Measurements from ENCODE around the gene SNED1. TPM values are rescaled to one million over a fixed set of nuclear protein-coding genes. Genes with fewer than 3 reads are reported as not detected.

The SNED1 gene
- polyA plus RNA-seq, 1 donor (not counting 4 experiments of a cell fraction or from before 2014, with no cell fraction given): 0.12 TPM

DNA sequence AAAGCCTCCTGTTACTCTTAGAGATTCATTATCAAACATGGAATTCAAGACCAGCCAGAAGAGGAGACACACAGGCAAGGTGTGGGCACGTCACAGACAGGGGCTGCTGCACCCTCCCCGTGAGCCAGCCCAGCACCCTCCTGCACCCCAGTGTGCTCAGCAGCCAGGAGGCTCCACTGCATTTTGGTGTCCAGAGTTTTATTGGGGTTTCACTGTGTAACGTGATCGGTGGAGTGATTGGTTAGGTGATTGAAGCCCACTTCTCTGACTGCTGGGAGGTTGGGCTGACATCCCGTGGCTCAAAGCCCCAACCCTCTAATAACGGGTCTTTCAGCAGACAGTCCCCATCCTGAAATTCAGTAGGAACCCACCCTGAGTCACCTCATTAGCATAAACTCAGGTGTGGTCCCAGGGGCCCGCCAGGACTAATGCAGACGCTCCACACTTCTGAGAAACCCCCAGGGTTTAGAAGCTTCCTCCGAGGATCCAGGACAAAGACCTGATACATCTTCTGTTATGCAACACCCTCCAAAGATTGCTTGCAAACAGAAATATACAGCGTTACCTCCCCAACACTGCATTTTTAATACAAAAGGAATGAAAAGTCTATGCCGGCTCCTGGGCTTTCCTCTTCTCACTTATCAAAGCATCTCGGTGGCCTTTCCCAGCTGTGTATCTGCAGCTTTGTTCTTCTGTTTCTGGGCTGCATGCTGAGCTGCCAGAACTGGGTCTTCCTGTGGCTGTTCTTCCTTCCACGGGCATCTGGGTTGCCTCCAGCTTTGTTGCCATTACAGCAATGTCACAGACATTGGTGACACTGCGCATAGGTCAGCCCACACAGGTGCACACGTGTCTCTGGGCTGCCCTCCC is 43.7 kb upstream of the SNED1 start:
- peaks cover 38% of the 10 kb centered on the region for H3K27me3 ChIP-seq (ENCODE audit: control insufficient read depth, extremely low read depth, insufficient read depth, low read length)
- no peak for TF ChIP-seq EZH2 (IDR thresholded peaks at IDR 0.05; ENCODE audit: low read length)
- TF ChIP-seq, protein P1, sequence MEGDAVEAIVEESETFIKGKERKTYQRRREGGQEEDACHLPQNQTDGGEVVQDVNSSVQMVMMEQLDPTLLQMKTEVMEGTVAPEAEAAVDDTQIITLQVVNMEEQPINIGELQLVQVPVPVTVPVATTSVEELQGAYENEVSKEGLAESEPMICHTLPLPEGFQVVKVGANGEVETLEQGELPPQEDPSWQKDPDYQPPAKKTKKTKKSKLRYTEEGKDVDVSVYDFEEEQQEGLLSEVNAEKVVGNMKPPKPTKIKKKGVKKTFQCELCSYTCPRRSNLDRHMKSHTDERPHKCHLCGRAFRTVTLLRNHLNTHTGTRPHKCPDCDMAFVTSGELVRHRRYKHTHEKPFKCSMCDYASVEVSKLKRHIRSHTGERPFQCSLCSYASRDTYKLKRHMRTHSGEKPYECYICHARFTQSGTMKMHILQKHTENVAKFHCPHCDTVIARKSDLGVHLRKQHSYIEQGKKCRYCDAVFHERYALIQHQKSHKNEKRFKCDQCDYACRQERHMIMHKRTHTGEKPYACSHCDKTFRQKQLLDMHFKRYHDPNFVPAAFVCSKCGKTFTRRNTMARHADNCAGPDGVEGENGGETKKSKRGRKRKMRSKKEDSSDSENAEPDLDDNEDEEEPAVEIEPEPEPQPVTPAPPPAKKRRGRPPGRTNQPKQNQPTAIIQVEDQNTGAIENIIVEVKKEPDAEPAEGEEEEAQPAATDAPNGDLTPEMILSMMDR (optimal IDR thresholded peaks at IDR 0.05 in 1 of 3, IDR thresholded peaks at IDR 0.05 in 1 of 3, conservative IDR thresholded peaks at IDR 0.05 in 1 of 3; ENCODE audit: extremely low read depth in 1 of 3, insufficient read depth in 2 of 3, low read length in 3 of 3): no peak

GRCh38 chr2:240955306-240956170 is 42.9 kb upstream of the SNED1 start:
- H2AFZ ChIP-seq (ENCODE audit: control insufficient read depth, low read length): no peak overlapping the region
- no peak for DNase-seq (ENCODE audit: low read depth, low spot score)
- peaks cover 38% of the 10 kb centered on the region for H3K27me3 ChIP-seq (ENCODE audit: control insufficient read depth, extremely low read depth, insufficient read depth, low read length)
- no peaks in the 10 kb centered on the region for H3K9me1 ChIP-seq (ENCODE audit: control insufficient read depth, extremely low read depth, insufficient read depth, low read length)
- no peaks in the 10 kb centered on the region for H3K9me3 ChIP-seq (ENCODE audit: control insufficient read depth, low read depth, low read length)
- no peak overlapping the region for H3K4me2 ChIP-seq (ENCODE audit: control insufficient read depth, extremely low read depth, insufficient read depth, low read depth, low read length)
- H4K20me1 ChIP-seq (ENCODE audit: control insufficient read depth, extremely low read depth, insufficient read depth, low read length): no peaks in the 10 kb centered on the region
- no peak overlapping the region for H3K4me3 ChIP-seq (ENCODE audit: control insufficient read depth in 2 of 3, extremely low read depth in 1 of 3, insufficient read depth in 2 of 3, low read depth in 1 of 3, low read length in 3 of 3)
- no peak for FAIRE-seq
- H3K79me2 ChIP-seq (ENCODE audit: control insufficient read depth, insufficient read depth, low read length): no peaks in the 10 kb centered on the region
- H3K27ac ChIP-seq (ENCODE audit: control insufficient read depth, insufficient read depth, low read length): no peak overlapping the region
- no peaks in the 10 kb centered on the region for H3K4me1 ChIP-seq (ENCODE audit: control insufficient read depth, extremely low read depth, insufficient read depth, low read length)
- dilution Hi-C loops (cut with MboI; ENCODE audit: extremely low pct_ligation_motif_present, low sequenced_read_pairs): no loop called here
- TF ChIP-seq EZH2 (IDR thresholded peaks at IDR 0.05; ENCODE audit: low read length): no peak
- TF ChIP-seq, protein P1 (optimal IDR thresholded peaks at IDR 0.05 in 1 of 3, IDR thresholded peaks at IDR 0.05 in 1 of 3, conservative IDR thresholded peaks at IDR 0.05 in 1 of 3; ENCODE audit: extremely low read depth in 1 of 3, insufficient read depth in 2 of 3, low read length in 3 of 3): no peak
- H3K9ac ChIP-seq (ENCODE audit: control insufficient read depth, extremely low read depth, insufficient read depth, low read length): no peak overlapping the region
- H3K36me3 ChIP-seq (ENCODE audit: control insufficient read depth in 2 of 2, extremely low read depth in 1 of 2, insufficient read depth in 2 of 2, low read length in 2 of 2): no peaks in the 10 kb centered on the region

More for the DNA sequence above, 43.7 kb upstream of the SNED1 start:
- no peaks in the 10 kb centered on the region for H4K20me1 ChIP-seq (ENCODE audit: control insufficient read depth, extremely low read depth, insufficient read depth, low read length)
- no peaks in the 10 kb centered on the region for H3K36me3 ChIP-seq (ENCODE audit: control insufficient read depth in 2 of 2, extremely low read depth in 1 of 2, insufficient read depth in 2 of 2, low read length in 2 of 2)
- H3K9me1 ChIP-seq (ENCODE audit: control insufficient read depth, extremely low read depth, insufficient read depth, low read length): no peaks in the 10 kb centered on the region
- H3K4me3 ChIP-seq (ENCODE audit: control insufficient read depth in 2 of 3, extremely low read depth in 1 of 3, insufficient read depth in 2 of 3, low read depth in 1 of 3, low read length in 3 of 3): no peak overlapping the region
- no peak overlapping the region for H3K4me2 ChIP-seq (ENCODE audit: control insufficient read depth, extremely low read depth, insufficient read depth, low read depth, low read length)
- H3K4me1 ChIP-seq (ENCODE audit: control insufficient read depth, extremely low read depth, insufficient read depth, low read length): no peaks in the 10 kb centered on the region
- no peak overlapping the region for H2AFZ ChIP-seq (ENCODE audit: control insufficient read depth, low read length)
- no peak overlapping the region for H3K9ac ChIP-seq (ENCODE audit: control insufficient read depth, extremely low read depth, insufficient read depth, low read length)
- FAIRE-seq (no peak), DNase-seq (ENCODE audit: low read depth, low spot score) (no peak)
- no peaks in the 10 kb centered on the region for H3K79me2 ChIP-seq (ENCODE audit: control insufficient read depth, insufficient read depth, low read length)
- no peak overlapping the region for H3K27ac ChIP-seq (ENCODE audit: control insufficient read depth, insufficient read depth, low read length)
- H3K9me3 ChIP-seq (ENCODE audit: control insufficient read depth, low read depth, low read length): no peaks in the 10 kb centered on the region
- dilution Hi-C loops (cut with MboI; ENCODE audit: extremely low pct_ligation_motif_present, low sequenced_read_pairs): no loop called here
